AG04450 (cell line): ENCODE data around the gene PHF21B. TPM values are rescaled to one million over a fixed set of nuclear protein-coding genes. Genes with fewer than 3 reads are reported as not detected.

Experiments used
- CTCF ChIA-PET: fragments of 300-600, 350-600 bp; formaldehyde crosslinking; extraction: SDS; loops from one replicate; lab custom pipeline; 2022; ENCODE audit warnings: antibody characterized with exemption, inconsistent platforms; lab: Charles Lee
- POLR2A ChIA-PET: fragments of 350-600 bp; formaldehyde crosslinking; extraction: SDS; loops from one replicate; lab custom pipeline; 2021; ENCODE audit warnings: antibody characterized with exemption, inconsistent platforms; lab: Yijun Ruan, JAX
- DNase-seq: peaks from one replicate; pipeline ENCODE4 v3.0.0-alpha.2; 2011; ENCODE audit warnings: low read depth, low spot score
- H3K27ac ChIP-seq: one replicate; pipeline ENCODE4 v1.5.1; 2012; ENCODE audit warnings: low read depth, low read length, control low read depth
- H3K27me3 ChIP-seq: one replicate; pipeline ENCODE4 v1.6.0; 2012; ENCODE audit warnings: low read length; ENCODE audit not compliant: control insufficient read depth, insufficient read depth
- H3K4me3 ChIP-seq: 2 replicates; pipeline ENCODE4 v1.5.1; 2011; ENCODE audit warnings: mild to moderate bottlenecking, low read depth, low read length, control low read depth
- H3K9me3 ChIP-seq: 2 replicates; pipeline ENCODE4 v1.5.1; 2012; ENCODE audit warnings: low read length; ENCODE audit not compliant: control insufficient read depth, insufficient read depth
- polyA plus RNA-seq: library from polyadenylated mRNA; depleted of rRNA; stranded (reverse); fragments of >200 nt; gene quantifications from 2 replicates; pipeline ENCODE4 v1.2.3, GENCODE V29; 2011
- TF ChIP-seq, protein P1 (sequence below): IDR thresholded peaks from 2 replicates; pipeline ENCODE4 v1.5.1; 2011; ENCODE audit warnings: low read depth, low read length, control low read depth, inconsistent platforms

The PHF21B gene
- polyA plus RNA-seq, 1 experiment: not detected

DNA sequence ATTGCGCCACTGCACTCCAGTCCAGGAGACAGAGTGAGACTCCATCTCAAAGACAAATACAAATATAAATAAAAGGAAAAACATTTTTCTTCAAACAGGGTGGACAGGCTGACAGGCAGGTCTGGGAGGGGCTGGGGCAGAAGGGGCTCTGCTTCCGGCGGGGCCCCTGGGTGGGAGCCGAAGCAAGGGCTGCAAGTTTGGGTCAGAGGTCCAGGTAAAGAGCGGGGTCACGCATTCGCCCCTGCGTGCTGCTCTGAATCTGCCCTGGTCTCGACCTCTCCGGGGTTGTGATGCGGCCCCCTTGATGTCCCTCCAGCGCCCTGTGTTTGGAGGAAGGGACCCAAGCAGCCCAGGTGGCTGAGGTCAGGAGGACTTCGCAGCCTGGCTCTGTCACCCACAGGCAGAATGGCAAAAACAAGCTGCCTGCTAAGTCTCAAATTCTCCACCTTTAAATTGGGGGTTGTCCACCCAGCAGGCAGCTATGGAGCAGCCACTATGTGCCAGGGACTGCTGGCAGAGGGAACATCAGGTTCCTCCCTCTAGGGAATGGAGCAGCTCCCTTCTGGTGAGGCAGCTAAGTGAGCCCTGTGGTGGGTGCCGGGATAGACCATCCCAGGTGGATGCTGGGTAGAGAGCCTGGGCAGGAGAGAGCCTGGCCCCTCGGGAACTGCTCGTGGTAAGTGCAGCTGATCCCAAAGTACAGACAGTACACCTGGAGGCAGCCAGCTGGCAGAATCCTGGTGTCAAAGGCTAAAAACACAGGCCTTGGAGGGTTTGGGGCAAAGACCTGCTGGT is 10.3 kb upstream of the PHF21B start:
- no peak for DNase-seq
- H3K9me3 ChIP-seq: no peaks in the 10 kb centered on the region
- H3K4me3 ChIP-seq: no peak overlapping the region
- CTCF ChIA-PET: no interaction called here
- POLR2A ChIA-PET: no interaction called here
- H3K27ac ChIP-seq: no peak overlapping the region
- H3K27me3 ChIP-seq: peaks cover 25% of the 10 kb centered on the region
- TF ChIP-seq, protein P1, sequence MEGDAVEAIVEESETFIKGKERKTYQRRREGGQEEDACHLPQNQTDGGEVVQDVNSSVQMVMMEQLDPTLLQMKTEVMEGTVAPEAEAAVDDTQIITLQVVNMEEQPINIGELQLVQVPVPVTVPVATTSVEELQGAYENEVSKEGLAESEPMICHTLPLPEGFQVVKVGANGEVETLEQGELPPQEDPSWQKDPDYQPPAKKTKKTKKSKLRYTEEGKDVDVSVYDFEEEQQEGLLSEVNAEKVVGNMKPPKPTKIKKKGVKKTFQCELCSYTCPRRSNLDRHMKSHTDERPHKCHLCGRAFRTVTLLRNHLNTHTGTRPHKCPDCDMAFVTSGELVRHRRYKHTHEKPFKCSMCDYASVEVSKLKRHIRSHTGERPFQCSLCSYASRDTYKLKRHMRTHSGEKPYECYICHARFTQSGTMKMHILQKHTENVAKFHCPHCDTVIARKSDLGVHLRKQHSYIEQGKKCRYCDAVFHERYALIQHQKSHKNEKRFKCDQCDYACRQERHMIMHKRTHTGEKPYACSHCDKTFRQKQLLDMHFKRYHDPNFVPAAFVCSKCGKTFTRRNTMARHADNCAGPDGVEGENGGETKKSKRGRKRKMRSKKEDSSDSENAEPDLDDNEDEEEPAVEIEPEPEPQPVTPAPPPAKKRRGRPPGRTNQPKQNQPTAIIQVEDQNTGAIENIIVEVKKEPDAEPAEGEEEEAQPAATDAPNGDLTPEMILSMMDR: no peak

DNA sequence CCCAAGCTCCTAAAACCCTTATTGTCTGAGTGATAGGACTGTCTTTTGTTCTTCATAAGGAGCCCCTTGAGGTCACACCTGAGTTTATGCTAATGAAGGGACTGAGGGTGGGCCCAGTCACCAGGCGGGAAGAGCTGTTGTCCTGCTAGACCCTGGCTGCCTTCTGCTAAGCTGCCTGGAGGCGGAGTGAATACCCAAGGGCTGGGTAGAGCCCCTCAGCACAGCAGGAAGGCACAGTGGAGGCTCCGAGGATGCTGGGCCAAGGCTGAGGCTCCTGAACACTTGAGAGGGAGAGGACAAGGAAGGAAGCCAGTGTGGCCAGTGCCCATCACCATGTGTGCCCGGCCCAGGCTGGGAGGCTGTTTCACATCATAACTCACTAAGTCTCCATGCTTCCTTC is 4.8 kb upstream of the PHF21B start:
- Histone ChIP-seq H3K27me3 (peaks cover 36% of the 10 kb centered on the region), H3K4me3 (no peak overlapping the region), H3K9me3 (no peaks in the 10 kb centered on the region), H3K27ac (no peak overlapping the region)
- TF ChIP-seq, protein P1: no peak
- CTCF ChIA-PET: no interaction called here
- DNase-seq: no peak
- POLR2A ChIA-PET: no interaction called here

DNA sequence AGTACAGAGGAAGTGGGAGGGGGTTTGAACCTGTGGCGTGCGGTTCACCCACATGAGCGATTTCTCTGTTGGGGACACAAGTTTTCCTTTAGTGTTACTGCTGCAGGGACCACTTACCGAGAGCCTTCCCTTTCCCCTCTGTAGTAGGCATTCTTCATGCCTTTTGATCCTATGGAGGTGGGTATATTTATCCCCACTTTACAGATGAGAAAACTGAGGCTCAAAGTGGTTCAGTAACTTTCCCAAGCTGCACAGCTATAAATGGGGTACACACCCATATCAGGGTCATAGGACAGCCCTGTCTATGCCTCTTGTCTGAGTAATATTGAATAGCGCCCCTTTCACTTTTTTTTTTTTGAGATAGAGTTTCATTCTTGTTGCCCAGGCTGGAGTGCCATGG is 3.3 kb upstream of the PHF21B start:
- DNase-seq: no peak
- Histone ChIP-seq H3K27me3 (peaks cover 37% of the 10 kb centered on the region), H3K4me3 (no peak overlapping the region), H3K27ac (no peak overlapping the region), H3K9me3 (no peaks in the 10 kb centered on the region)
- CTCF ChIA-PET: interaction anchor here (0.6 to 0.7 kb wide), 2 partner anchors 83 to 217 kb away, joined by 3 to 4 read pairs; no protein-coding TSS in a partner anchor
- TF ChIP-seq, protein P1: no peak
- POLR2A ChIA-PET: no interaction called here

DNA sequence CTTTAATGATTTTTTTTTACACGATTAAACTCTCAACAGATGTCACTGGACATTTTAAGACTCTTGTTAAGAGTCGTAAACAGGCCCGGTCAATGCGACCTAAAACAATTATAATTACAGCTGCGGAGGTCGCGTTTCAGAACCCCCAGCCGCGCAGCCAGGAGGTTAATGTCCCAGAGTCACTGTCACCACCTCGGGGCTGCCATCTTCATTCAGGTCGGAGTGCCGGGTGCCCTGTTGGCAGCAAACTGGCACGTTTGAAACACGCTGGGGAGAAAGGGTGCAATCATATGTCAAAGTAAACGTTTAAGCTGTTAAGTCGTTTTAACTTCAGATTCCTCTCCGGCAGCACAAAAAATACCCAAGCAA is 711 bp upstream of the PHF21B start:
- no peak for DNase-seq
- Histone ChIP-seq H3K27ac (no peak overlapping the region), H3K9me3 (no peaks in the 10 kb centered on the region), H3K4me3 (peak overlapping the region; percentile 60), H3K27me3 (peaks cover 53% of the 10 kb centered on the region)
- POLR2A ChIA-PET: no interaction called here
- CTCF ChIA-PET: interaction anchor here (0.7 kb wide), 1 partner anchor 15 kb away, joined by 4 read pairs; no protein-coding TSS in a partner anchor
- TF ChIP-seq, protein P1: no peak
